Testis (tissue), 2 donors: ENCODE data around the gene STYXL2.

Experiments used
- CTCF ChIP-seq, 3 experiments: fragments of 450-650 bp in 2 of 3; fragments of 200-600 bp in 1 of 3; sonication (generic) in 1 of 3; IDR thresholded peaks; one replicate each; pipeline ENCODE4 v1.5.1; 2016 to 2019; ENCODE audit warnings: antibody characterized with exemption in 3 of 3, mild to moderate bottlenecking in 2 of 3, moderate library complexity in 1 of 3
- POLR2A ChIP-seq: fragments of 450-650 bp; IDR thresholded peaks from one replicate; pipeline ENCODE4 v1.6.1; 2017; ENCODE audit warnings: antibody characterized with exemption, mild to moderate bottlenecking, moderate library complexity

GRCh38 chr1:167127661-167128060 lies 33.8 kb downstream of the STYXL2 start:
- TF ChIP-seq CTCF (IDR thresholded peaks at IDR 0.05) = no peak
- TF ChIP-seq POLR2A = no peak
